ENCODE data around the gene MCC.
A peak's percentile ranks its signal among the peaks of the same experiment; 100 is the strongest.

Gene MCC

DNA sequence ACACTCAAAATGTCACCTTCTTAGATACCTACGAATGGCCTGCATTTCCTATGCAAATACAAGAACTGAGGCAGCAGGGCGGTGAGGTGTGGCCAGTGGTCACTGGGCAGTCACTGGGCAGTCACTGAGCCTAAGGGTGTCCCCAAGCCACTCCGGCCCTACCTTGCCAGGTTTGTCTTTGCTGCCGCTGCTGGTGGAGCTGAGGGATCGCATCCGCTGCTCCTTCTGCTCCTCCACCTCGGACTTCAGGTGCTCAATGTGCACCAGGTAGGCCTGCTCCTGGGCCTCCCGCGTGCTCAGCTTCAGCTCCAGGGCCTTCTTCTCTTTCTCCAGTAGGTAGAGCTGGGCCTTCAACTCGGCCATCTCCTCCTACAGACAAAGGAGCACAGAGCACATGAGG, 439.3 kb downstream of the MCC start:
- H3K4me3 ChIP-seq (replicated peaks; ENCODE audit: low read depth, low read length): no peak overlapping the region
- H3K27me3 ChIP-seq (replicated peaks; ENCODE audit: control insufficient read depth, insufficient read depth, low read length): no peaks in the 10 kb centered on the region
- no peaks in the 10 kb centered on the region for H3K36me3 ChIP-seq (ENCODE audit: control insufficient read depth, insufficient read depth, low read length)
- TF ChIP-seq, protein P1, sequence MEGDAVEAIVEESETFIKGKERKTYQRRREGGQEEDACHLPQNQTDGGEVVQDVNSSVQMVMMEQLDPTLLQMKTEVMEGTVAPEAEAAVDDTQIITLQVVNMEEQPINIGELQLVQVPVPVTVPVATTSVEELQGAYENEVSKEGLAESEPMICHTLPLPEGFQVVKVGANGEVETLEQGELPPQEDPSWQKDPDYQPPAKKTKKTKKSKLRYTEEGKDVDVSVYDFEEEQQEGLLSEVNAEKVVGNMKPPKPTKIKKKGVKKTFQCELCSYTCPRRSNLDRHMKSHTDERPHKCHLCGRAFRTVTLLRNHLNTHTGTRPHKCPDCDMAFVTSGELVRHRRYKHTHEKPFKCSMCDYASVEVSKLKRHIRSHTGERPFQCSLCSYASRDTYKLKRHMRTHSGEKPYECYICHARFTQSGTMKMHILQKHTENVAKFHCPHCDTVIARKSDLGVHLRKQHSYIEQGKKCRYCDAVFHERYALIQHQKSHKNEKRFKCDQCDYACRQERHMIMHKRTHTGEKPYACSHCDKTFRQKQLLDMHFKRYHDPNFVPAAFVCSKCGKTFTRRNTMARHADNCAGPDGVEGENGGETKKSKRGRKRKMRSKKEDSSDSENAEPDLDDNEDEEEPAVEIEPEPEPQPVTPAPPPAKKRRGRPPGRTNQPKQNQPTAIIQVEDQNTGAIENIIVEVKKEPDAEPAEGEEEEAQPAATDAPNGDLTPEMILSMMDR (IDR thresholded peaks at IDR 0.05; ENCODE audit: insufficient read depth, low read length, poor library complexity, severe bottlenecking): no peak
- DNase-seq (ENCODE audit: extremely low read depth, insufficient read length): no peak

DNA sequence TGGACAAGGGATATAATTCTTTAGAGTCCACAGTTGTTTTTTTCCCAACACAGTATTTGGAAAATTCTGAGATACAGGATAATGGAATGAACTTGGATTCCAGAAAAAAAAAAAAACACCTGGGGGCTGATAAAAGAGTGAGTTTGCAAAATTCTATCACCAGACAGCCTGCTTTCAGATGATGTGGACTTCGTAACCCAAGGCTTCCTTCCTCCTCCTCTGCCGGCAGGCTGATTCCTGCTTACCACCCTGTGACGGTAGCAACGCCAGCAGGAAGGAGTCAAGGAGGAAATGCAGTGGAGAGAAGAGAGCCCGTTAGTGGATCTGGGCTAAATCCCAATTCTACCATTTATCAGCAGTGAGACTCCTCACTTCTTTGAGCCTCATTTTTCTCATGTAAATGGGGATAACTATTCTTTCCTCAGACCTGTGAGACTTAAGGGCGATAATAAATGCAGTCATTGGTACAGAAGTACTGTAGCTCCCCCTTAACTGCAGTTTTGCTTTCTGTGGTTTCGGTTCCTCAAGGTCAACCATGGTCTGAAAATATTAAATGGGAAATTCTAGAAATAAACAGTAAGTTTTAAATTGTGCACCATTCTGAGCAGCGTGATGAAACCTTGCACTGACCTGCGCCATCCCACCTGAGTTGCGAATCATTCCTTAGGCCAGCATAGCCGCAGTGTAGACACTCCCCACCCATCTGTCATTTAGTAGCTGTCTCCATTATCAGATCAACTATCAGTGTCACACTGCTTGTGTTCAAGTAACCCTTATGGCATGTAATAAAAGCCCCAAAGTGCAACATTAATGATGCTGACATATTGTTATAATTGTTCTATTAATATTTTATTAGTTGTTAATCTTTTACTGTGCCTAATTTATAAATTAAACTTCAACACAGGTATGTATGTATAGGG, 440.3 kb downstream of the MCC start:
- no peak for DNase-seq (ENCODE audit: extremely low read depth, insufficient read length)
- Histone ChIP-seq H3K4me3 (replicated peaks; ENCODE audit: low read depth, low read length) (peak overlapping the region; percentile 28), H3K36me3 (ENCODE audit: control insufficient read depth, insufficient read depth, low read length) (no peaks in the 10 kb centered on the region), H3K27me3 (replicated peaks; ENCODE audit: control insufficient read depth, insufficient read depth, low read length) (no peaks in the 10 kb centered on the region)
- TF ChIP-seq, protein P1 (IDR thresholded peaks at IDR 0.05; ENCODE audit: insufficient read depth, low read length, poor library complexity, severe bottlenecking): no peak

DNA sequence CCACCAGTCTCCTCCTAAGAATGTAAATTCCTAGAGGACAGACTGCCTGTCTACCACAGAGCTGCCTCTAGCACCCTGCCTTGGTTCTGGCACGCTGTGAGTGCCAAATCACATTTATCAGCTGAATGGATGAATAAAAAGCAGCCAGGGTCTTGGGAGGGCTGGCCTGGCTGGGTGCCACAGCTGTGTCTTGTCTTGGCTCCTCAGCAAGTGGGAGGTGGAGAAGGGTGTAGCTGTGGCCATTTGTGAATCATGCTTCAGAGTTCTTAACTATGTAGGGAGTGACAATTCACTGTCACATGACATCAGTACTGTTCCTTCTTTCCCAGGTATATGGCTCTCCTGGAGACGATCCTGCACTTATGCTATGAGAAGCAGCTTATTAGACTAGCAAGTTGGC, 441.0 kb downstream of the MCC start:
- Histone ChIP-seq H3K4me3 (replicated peaks; ENCODE audit: low read depth, low read length) (no peak overlapping the region), H3K36me3 (ENCODE audit: control insufficient read depth, insufficient read depth, low read length) (no peaks in the 10 kb centered on the region), H3K27me3 (replicated peaks; ENCODE audit: control insufficient read depth, insufficient read depth, low read length) (no peaks in the 10 kb centered on the region)
- TF ChIP-seq, protein P1 (IDR thresholded peaks at IDR 0.05; ENCODE audit: insufficient read depth, low read length, poor library complexity, severe bottlenecking): no peak
- DNase-seq (ENCODE audit: extremely low read depth, insufficient read length): no peak

DNA sequence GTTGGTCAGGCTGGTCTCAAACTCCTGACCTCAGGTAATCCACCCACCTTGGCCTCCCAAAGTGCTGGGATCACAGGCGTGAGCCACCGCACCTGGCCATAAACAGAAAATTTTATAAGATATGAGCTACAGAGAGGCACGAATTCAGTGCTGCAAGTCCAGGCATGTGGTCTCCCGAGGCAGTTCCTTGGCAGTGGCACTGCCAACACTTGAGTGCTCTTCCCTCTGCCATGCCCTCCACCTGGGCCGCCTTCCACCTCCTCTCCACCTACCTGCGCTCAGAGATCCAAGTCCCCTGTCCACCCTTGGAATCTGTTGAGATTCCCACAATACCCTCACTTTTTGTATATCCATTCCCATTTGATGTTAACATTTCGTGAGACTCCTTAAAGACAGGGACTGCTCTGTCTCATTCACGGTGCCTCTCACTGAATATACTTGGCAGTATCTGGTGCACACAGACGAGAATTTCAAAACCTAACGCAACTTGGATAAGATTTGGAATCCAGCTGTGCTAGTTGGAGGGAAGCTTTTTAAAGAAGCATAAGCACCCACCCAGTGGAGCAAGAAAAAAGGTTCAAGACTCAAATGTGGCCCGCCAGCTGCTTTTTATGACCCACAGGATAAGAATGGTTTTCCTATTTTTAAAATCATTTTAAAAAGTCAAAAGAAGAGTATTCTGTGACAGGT, 443.3 kb downstream of the MCC start:
- TF ChIP-seq, protein P1 (IDR thresholded peaks at IDR 0.05; ENCODE audit: insufficient read depth, low read length, poor library complexity, severe bottlenecking): no peak
- H3K36me3 ChIP-seq (ENCODE audit: control insufficient read depth, insufficient read depth, low read length): no peaks in the 10 kb centered on the region
- H3K27me3 ChIP-seq (replicated peaks; ENCODE audit: control insufficient read depth, insufficient read depth, low read length): no peaks in the 10 kb centered on the region
- no peak overlapping the region for H3K4me3 ChIP-seq (replicated peaks; ENCODE audit: low read depth, low read length)
- no peak for DNase-seq (ENCODE audit: extremely low read depth, insufficient read length)

DNA sequence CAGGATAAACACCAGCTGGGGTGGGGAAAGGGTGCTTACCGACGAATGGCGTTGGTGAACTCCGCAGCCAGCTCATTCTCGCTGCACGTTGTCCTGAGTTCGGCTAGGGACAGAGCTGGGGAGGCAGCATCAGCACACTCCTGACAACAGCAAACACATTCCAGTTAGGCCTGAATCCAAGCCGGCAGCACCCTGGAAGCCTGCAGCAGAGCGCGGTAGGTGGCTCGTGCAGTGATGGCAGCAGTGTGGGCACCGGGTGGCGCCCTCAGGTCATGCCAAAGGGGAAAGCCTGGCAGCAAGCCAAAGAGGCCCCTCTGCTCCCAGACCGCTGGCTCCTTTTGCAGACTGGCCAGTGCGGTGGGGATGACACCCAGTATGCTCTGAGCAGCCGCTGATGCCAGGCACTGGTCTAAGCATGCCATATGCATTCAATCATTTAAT, 444.7 kb downstream of the MCC start:
- Histone ChIP-seq H3K27me3 (replicated peaks; ENCODE audit: control insufficient read depth, insufficient read depth, low read length) (no peaks in the 10 kb centered on the region), H3K36me3 (ENCODE audit: control insufficient read depth, insufficient read depth, low read length) (no peaks in the 10 kb centered on the region), H3K4me3 (replicated peaks; ENCODE audit: low read depth, low read length) (no peak overlapping the region)
- TF ChIP-seq, protein P1 (IDR thresholded peaks at IDR 0.05; ENCODE audit: insufficient read depth, low read length, poor library complexity, severe bottlenecking): peak; percentile 19
- DNase-seq (ENCODE audit: extremely low read depth, insufficient read length): no peak

All from GM06990 (cell line).